OCI-LY3 (cell line): Measurements from ENCODE around the gene ACYP1.

Source experiments
- EZH2phosphoT487 ChIP-seq: fragments of 200-600 bp; shearing (Covaris generic); IDR thresholded peaks from 2 replicates; pipeline ENCODE4 v1.6.1; 2018; ENCODE audit warnings: antibody characterized with exemption, mixed run types, low read depth
- TF ChIP-seq, protein P1 (sequence below): fragments of 200-600, 300-600 bp; sonication (generic); IDR thresholded peaks from 2 replicates; pipeline ENCODE4 v1.5.1; 2014; ENCODE audit warnings: antibody characterized with exemption, low read length, low read depth

DNA sequence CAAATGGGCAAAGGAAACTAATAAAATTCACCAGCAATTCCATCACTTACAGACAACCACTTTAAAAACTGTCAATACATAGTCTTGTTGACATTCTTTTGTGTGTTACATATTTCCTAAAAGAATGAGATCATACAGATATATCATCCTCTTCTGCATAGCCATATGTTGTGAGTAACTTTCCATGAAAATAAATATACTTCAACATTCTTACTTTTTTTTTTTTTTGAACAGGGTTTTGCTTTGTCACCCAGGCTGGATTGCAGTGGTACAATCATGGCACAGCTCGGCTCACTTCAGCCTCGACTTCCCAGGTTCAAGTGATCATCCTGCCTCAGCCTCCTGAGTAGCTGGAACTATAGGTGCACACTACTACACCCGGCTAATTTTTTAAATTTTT lies 26.5 kb upstream of the ACYP1 start:
- TF ChIP-seq, protein P1, sequence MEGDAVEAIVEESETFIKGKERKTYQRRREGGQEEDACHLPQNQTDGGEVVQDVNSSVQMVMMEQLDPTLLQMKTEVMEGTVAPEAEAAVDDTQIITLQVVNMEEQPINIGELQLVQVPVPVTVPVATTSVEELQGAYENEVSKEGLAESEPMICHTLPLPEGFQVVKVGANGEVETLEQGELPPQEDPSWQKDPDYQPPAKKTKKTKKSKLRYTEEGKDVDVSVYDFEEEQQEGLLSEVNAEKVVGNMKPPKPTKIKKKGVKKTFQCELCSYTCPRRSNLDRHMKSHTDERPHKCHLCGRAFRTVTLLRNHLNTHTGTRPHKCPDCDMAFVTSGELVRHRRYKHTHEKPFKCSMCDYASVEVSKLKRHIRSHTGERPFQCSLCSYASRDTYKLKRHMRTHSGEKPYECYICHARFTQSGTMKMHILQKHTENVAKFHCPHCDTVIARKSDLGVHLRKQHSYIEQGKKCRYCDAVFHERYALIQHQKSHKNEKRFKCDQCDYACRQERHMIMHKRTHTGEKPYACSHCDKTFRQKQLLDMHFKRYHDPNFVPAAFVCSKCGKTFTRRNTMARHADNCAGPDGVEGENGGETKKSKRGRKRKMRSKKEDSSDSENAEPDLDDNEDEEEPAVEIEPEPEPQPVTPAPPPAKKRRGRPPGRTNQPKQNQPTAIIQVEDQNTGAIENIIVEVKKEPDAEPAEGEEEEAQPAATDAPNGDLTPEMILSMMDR, result no peak
- no peak for TF ChIP-seq EZH2phosphoT487
